ENCODE data around the gene EYS. TPM values are rescaled to one million over a fixed set of nuclear protein-coding genes. Genes with fewer than 3 reads are reported as not detected.

The EYS gene
- total RNA-seq, 1 experiment from 2014 or later = not detected

- Histone ChIP-seq H3K79me2 (ENCODE audit: insufficient read depth, low read length) (no peaks in the 10 kb centered on the region), H3K27me3 (ENCODE audit: insufficient read depth, low read length) (no peaks in the 10 kb centered on the region), H3K56ac (ENCODE audit: insufficient read length, low read depth, low read length) (no peak overlapping the region), H3K14ac (ENCODE audit: insufficient read depth, low read length) (no peak overlapping the region), H2BK15ac (ENCODE audit: low read depth, low read length) (no peak overlapping the region), H3K18ac (ENCODE audit: insufficient read length, low read depth, low read length) (no peak overlapping the region), H2BK5ac (ENCODE audit: insufficient read length, low read length) (no peak overlapping the region), H3K23ac (ENCODE audit: insufficient read length, low read depth, low read length) (no peak overlapping the region), H3T11ph (ENCODE audit: low read length) (no peak overlapping the region), H3K4me2 (ENCODE audit: insufficient read depth, insufficient read length, low read length) (no peak overlapping the region), H3K9ac (ENCODE audit: extremely low read depth, insufficient read length, low read length) (no peak overlapping the region), H2BK120ac (ENCODE audit: low read depth, low read length, poor library complexity, severe bottlenecking) (no peak overlapping the region), H4K5ac (ENCODE audit: insufficient read length, low read depth, low read length) (no peak overlapping the region), H2AFZ (ENCODE audit: low read length) (no peak overlapping the region), H3K23me2 (ENCODE audit: insufficient read length, low read depth, low read length, poor library complexity, severe bottlenecking) (no peaks in the 10 kb centered on the region), H4K20me1 (ENCODE audit: control insufficient read depth, insufficient read depth, insufficient read length) (no peaks in the 10 kb centered on the region), H3K9me3 (ENCODE audit: control insufficient read depth, low read depth, low read length) (no peaks in the 10 kb centered on the region), H3K4me1 (ENCODE audit: insufficient read depth, low read length) (no peaks in the 10 kb centered on the region), H2BK12ac (ENCODE audit: insufficient read length, low read depth, low read length) (no peak overlapping the region), H3K79me1 (ENCODE audit: insufficient read depth, low read depth, low read length, poor library complexity, severe bottlenecking) (no peaks in the 10 kb centered on the region), H4K91ac (ENCODE audit: insufficient read length, low read depth, low read length) (no peak overlapping the region), H2BK20ac (ENCODE audit: low read depth, low read length, poor library complexity, severe bottlenecking) (no peak overlapping the region), H2AK5ac (ENCODE audit: insufficient read length, low read length) (no peak overlapping the region), H4K8ac (replicated peaks; ENCODE audit: insufficient read length, low read depth, low read length) (no peak overlapping the region), H3K4ac (ENCODE audit: low read depth, low read length) (no peak overlapping the region), H3K27ac (ENCODE audit: insufficient read length, low read depth, low read length) (no peak overlapping the region)
- Mint-ChIP-seq H3K36me3 (ENCODE audit: insufficient read depth in 1 of 3, low read depth in 3 of 3) (no peaks in the 10 kb centered on the region), H3K27me3 (ENCODE audit: low read depth) (no peaks in the 10 kb centered on the region), H3K9me3 (no peaks in the 10 kb centered on the region), H3K4me3 (no peak overlapping the region), H3K27ac (no peak overlapping the region), H3K4me1 (no peaks in the 10 kb centered on the region; a peak in 1 of 4 replicates)
- DNase-seq = no peak
- TF ChIP-seq, protein P1, sequence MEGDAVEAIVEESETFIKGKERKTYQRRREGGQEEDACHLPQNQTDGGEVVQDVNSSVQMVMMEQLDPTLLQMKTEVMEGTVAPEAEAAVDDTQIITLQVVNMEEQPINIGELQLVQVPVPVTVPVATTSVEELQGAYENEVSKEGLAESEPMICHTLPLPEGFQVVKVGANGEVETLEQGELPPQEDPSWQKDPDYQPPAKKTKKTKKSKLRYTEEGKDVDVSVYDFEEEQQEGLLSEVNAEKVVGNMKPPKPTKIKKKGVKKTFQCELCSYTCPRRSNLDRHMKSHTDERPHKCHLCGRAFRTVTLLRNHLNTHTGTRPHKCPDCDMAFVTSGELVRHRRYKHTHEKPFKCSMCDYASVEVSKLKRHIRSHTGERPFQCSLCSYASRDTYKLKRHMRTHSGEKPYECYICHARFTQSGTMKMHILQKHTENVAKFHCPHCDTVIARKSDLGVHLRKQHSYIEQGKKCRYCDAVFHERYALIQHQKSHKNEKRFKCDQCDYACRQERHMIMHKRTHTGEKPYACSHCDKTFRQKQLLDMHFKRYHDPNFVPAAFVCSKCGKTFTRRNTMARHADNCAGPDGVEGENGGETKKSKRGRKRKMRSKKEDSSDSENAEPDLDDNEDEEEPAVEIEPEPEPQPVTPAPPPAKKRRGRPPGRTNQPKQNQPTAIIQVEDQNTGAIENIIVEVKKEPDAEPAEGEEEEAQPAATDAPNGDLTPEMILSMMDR (conservative IDR thresholded peaks at IDR 0.05) = no peak
- no CpG with 5 or more reads among the region's 3 CpGs for WGBS (ENCODE audit: extremely low coverage, insufficient read length, low lambda C conversion rate)
Observed at GRCh38 chr6:64477391-64477790, 1229.6 kb downstream of the EYS start.
